Tibial nerve (tissue), 3 donors: ENCODE measurements around the gene PRDX5.

ENCODE experiments used
- CTCF ChIP-seq, 5 experiments: fragments of 200-600 bp in 3 of 5; fragments of 450-650 bp in 2 of 5; sonication (generic) in 3 of 5; IDR thresholded peaks; one replicate each; pipeline ENCODE4 v1.5.1; 2016 to 2019; ENCODE audit warnings: antibody characterized with exemption in 5 of 5, mild to moderate bottlenecking in 3 of 5, moderate library complexity in 2 of 5
- POLR2A ChIP-seq, 2 donors: fragments of 450-650 bp; IDR thresholded peaks; one replicate each; pipeline ENCODE4 v1.6.1; 2017; ENCODE audit warnings: antibody characterized with exemption in 2 of 2, mild to moderate bottlenecking in 2 of 2, moderate library complexity in 2 of 2

- no peak for TF ChIP-seq CTCF (IDR thresholded peaks at IDR 0.05)
- no peak for TF ChIP-seq POLR2A (IDR thresholded peaks at IDR 0.05)
These were observed 42.6 kb downstream of the PRDX5 start for GRCh38 chr11:64360448-64360921.
